Stimulated activated naive CD8-positive, alpha-beta T cell treated with anti-CD3 and anti-CD28 coated beads, Interleukin-15, Interleukin-2, amounts not matched to agents 100 ng/mL and 50 ng/mL, for 24 hours (primary cell): Measurements from ENCODE around the gene EPM2A.
"Not testable (repeated sequence)": the region's sequence is repeated elsewhere in the genome, so short reads cannot be mapped to it uniquely, and the experiment has no call there.

Source experiments
- H3K27ac Mint-ChIP-seq: one replicate; pipeline ENCODE4 v1.8.0; 2021; ENCODE audit warnings: mild to moderate bottlenecking, mixed read lengths
- H3K27me3 Mint-ChIP-seq: one replicate; pipeline ENCODE4 v1.8.0; 2021; ENCODE audit warnings: mixed read lengths
- H3K36me3 Mint-ChIP-seq: one replicate; pipeline ENCODE4 v1.8.0; 2021; ENCODE audit warnings: low read depth, mixed read lengths
- H3K4me1 Mint-ChIP-seq: one replicate; pipeline ENCODE4 v1.8.0; 2021; ENCODE audit warnings: low read depth, mixed read lengths
- H3K4me3 Mint-ChIP-seq: one replicate; pipeline ENCODE4 v1.8.0; 2021; ENCODE audit warnings: mild to moderate bottlenecking, mixed read lengths
- H3K9me3 Mint-ChIP-seq: one replicate; pipeline ENCODE4 v1.8.0; 2021; ENCODE audit warnings: mixed read lengths

EPM2A gene

DNA sequence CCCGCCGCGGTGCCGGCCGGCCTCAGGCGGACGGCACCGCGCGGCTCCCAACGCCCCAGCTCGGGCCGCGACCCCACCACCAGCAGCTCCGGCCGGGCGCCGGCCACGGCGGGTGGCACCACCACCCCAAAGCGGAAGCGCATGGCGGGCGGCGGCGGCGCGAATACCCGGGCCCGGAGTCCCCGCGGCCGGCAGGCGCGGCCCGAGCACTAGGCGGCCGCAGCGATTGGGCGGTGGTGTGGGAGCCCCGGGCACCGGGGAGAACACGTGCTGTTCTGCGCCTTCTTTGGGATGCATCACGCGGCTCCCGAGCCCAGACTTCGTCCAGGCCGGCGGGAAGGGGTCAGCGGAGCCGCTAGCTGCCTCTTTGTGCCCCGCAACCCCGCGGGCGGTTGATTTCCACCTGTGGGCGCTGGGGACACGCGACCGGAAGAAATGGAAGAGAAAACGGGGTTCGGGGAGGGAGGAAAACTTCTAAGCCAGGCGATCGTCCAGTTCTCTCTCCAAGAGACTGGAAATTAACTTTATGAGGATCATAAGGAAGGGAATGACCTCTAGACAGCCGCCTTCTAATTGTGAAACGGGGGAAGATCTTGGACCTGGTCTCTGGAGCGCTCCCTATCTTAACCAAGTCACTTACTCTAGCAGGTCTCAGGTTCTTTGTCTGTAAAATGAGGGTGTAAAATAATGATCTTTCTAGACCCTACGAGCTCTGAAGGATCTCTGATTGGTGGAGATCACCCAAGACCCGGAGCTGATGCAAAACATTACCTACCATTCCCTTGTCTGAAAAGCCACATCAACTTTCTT, at the start of gene EPM2A:
Gene EPM2A, minus strand, starts transcription at position 165 of the 810 bp plus-strand sequence. Its CDS starts 22 bp downstream, at position 143.
- Mint-ChIP-seq H3K27me3 (no peaks in the 10 kb centered on the region), H3K9me3 (no peaks in the 10 kb centered on the region), H3K4me1 (peaks cover 34% of the 10 kb centered on the region), H3K27ac (peak within 1 kb of the TSS; percentile 99), H3K36me3 (peaks cover 8% of the 10 kb centered on the region), H3K4me3 (peak within 1 kb of the TSS; percentile 96)

DNA sequence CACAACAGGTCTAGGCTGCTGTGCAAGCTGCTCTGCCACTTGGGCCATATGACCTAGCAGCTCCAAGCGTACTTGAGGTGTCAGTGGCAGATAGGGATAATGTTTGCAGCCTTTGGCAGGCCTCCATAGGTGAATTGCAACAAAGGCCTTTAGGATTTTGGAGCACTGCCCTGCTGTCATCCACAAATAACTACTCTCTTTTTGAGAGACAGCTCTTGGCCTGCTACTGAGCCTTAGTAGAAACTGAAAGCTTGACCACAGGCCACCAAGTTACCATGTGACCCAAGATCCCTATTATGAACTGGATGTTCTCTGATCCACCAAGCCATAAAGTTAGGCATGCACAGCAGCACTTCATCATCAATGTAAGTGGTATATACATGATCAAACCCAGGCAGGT, 49.4 kb upstream of the EPM2A start:
- H3K9me3 Mint-ChIP-seq: peaks cover 24% of the 10 kb centered on the region
- H3K4me3 Mint-ChIP-seq: no peak overlapping the region
- H3K27ac Mint-ChIP-seq: no peak overlapping the region
- peaks cover 21% of the 10 kb centered on the region for H3K36me3 Mint-ChIP-seq
- H3K27me3 Mint-ChIP-seq: peaks cover 3% of the 10 kb centered on the region
- H3K4me1 Mint-ChIP-seq: no peaks in the 10 kb centered on the region

DNA sequence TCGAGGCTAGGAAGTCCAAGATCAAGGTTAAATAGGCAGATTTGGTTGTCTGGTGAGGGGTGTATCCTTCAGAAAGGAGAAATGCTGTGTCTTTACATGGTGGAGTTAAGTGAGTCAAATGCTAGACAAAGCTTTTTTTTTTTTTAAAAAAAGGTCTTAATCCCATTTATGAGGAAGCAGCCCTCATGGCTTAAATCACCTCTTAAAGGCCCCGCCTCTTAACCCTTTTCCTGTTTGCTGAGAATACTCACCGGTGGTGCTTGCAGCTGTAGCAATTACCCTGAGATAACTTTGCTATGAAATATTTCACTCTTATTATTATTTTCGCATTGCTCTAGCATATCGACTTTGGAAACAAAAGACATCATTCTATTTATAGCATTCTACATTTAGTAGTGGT, 48.5 kb upstream of the EPM2A start:
- Mint-ChIP-seq H3K4me1 (no peaks in the 10 kb centered on the region), H3K36me3 (peaks cover 20% of the 10 kb centered on the region)

DNA sequence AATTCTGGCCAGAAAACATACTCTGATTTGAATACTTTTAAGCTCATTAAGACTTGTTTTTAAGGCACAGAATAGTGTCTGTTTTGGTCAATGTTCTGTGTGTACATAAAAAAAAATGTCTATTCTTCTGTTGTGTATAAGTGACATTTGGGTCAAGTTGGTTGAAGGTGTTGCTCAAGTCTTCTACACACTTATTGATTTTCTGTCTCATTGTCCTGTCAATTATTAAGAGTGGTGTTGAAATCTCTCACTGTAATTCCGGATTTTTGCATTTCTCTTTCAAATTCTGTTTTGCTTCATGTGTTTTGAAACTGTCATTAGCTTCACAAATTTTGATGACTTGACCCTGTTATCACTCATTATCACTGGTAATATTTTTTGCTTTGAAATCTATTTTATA, 37.5 kb upstream of the EPM2A start:
- H3K36me3 Mint-ChIP-seq: no peaks in the 10 kb centered on the region
- H3K4me1 Mint-ChIP-seq: no peaks in the 10 kb centered on the region
- H3K9me3 Mint-ChIP-seq: peaks cover 3% of the 10 kb centered on the region
- H3K4me3 Mint-ChIP-seq: no peak overlapping the region
- no peak overlapping the region for H3K27ac Mint-ChIP-seq
- no peaks in the 10 kb centered on the region for H3K27me3 Mint-ChIP-seq

More for the DNA sequence above, 48.5 kb upstream of the EPM2A start:
- Mint-ChIP-seq H3K4me3 (no peak overlapping the region), H3K27me3 (peaks cover 3% of the 10 kb centered on the region), H3K27ac (no peak overlapping the region), H3K9me3 (peaks cover 24% of the 10 kb centered on the region)

DNA sequence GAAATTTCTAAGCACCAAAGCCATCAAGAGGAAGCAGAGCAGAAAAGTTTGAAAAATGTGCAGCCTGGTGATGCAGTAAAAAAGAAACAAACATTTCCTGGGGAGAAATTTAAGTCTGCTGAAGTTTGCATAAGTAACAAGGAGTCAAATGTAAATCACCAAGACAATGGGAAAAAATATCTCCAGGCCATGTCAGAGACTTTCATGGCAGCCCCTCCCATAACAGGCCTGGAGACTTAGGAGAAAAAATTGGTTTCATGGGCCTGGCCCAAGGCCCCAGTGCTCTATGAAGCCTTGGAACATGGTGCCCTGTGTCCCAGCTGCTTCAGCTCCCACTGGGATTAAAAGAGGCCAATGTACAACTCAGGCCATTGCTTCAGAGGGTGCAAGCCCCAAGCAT, 30.1 kb upstream of the EPM2A start:
- H3K36me3 Mint-ChIP-seq: no peaks in the 10 kb centered on the region
- H3K9me3 Mint-ChIP-seq: no peaks in the 10 kb centered on the region
- no peak overlapping the region for H3K27ac Mint-ChIP-seq
- H3K4me1 Mint-ChIP-seq: no peaks in the 10 kb centered on the region
- H3K27me3 Mint-ChIP-seq: no peaks in the 10 kb centered on the region
- no peak overlapping the region for H3K4me3 Mint-ChIP-seq

DNA sequence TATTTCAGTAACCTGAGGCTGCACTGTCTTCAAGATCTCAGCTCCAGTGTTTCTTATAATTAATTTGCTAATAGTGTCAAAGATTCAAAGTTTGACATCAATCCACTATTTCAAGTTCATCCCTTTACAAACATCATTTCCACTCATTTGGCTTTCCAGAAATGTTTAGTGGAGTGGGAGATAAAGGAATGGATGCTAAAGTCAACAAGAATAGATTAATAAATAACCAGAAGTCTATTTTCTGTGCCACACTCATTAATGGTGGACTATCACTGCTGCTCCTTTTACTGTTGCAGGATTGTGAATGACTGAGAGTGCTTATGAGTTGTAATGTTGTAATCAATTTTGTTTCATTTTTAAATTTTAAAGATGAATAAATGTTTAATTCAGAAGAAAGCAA, 28.4 kb upstream of the EPM2A start:
- Mint-ChIP-seq H3K4me1 (no peaks in the 10 kb centered on the region), H3K27me3 (no peaks in the 10 kb centered on the region), H3K36me3 (no peaks in the 10 kb centered on the region), H3K4me3 (no peak overlapping the region), H3K27ac (no peak overlapping the region), H3K9me3 (no peaks in the 10 kb centered on the region)

DNA sequence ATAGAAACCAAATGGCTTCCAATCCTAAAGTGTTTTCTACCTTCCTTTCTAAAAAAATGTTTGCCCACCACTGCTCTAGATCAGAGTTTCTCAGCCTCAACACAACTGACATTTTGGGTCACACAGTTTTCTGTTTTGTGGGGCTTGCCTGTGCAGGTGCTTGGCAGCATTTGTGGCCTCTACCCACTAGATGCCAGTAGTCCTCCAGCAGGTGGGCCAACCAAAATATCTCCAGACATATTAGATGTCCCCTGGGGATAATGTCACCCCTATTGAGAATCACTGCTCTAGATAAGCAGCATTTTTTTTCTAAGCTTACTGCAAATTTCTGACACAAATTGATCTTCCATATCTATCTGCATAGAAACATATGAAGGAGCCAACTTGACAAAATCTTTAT, 26.3 kb upstream of the EPM2A start:
- Mint-ChIP-seq H3K4me3 (no peak overlapping the region), H3K27ac (no peak overlapping the region), H3K4me1 (no peaks in the 10 kb centered on the region), H3K27me3 (no peaks in the 10 kb centered on the region), H3K9me3 (no peaks in the 10 kb centered on the region), H3K36me3 (no peaks in the 10 kb centered on the region)

DNA sequence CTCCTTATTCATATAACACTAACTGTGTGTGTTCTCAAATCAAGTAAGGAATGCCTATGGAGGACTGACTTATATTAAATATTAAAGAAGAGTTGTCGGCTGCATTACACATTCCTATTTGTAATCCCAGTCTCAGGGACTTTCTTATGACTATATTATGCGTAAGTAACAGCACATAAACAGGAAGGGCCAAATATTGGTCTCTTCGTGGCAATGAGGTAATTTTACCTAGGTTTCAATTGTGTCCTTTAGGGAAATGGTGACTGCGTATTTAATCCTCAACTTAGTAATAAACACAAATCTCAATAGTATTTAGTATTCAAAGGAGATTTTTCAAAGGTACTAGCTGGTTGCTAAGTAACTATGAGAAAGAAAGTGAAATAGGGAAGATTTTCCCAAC, 22.8 kb upstream of the EPM2A start:
- Mint-ChIP-seq H3K4me3 (no peak overlapping the region), H3K9me3 (no peaks in the 10 kb centered on the region), H3K27me3 (no peaks in the 10 kb centered on the region), H3K27ac (no peak overlapping the region), H3K4me1 (no peaks in the 10 kb centered on the region), H3K36me3 (no peaks in the 10 kb centered on the region)

DNA sequence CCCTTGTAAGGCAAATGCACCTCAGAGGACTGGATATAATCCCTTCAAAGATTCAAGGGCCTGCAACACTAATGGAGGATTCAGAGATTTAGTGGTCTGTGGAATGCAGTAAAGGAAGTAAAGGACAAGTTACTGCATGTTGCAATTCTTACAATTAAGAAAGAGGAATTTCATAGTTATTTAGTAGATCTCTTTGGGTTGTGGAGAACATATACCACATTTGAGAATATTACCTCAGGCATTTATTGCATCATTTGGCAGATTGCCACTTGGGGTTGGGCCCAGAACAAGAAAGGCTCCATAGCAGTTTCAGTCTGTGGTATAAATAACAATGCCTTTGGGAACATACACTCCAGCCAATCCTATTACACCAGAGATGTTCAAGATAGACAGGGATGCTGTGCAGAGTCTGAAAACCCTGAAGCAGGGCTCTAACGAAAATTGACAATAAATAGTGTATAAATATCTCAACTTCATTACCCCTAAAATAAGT, 20.9 kb upstream of the EPM2A start:
- Mint-ChIP-seq H3K9me3 (no peaks in the 10 kb centered on the region), H3K27ac (no peak overlapping the region), H3K4me3 (no peak overlapping the region), H3K27me3 (no peaks in the 10 kb centered on the region), H3K36me3 (no peaks in the 10 kb centered on the region), H3K4me1 (no peaks in the 10 kb centered on the region)

DNA sequence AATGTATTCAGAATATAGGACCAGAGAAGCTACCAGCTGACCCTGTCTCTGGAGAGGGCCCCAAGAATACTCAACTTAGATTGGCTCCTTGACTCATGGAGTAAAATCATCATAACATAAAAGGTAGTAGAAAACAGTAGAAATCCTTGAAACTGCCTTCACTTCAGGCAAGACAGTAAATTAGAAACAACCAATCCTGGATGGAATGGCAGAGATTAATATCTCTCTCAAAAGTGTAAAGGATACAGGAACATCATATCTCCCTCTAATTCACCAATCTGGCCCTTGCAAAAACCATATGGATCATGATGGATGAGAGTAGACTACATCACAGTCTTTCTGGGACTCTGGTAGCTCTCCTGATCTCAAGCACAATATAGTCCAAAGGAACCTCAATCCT, 20.4 kb upstream of the EPM2A start:
- H3K27me3 Mint-ChIP-seq: no peaks in the 10 kb centered on the region
- no peaks in the 10 kb centered on the region for H3K4me1 Mint-ChIP-seq
- no peaks in the 10 kb centered on the region for H3K36me3 Mint-ChIP-seq
- H3K9me3 Mint-ChIP-seq: no peaks in the 10 kb centered on the region
- no peak overlapping the region for H3K27ac Mint-ChIP-seq
- no peak overlapping the region for H3K4me3 Mint-ChIP-seq

DNA sequence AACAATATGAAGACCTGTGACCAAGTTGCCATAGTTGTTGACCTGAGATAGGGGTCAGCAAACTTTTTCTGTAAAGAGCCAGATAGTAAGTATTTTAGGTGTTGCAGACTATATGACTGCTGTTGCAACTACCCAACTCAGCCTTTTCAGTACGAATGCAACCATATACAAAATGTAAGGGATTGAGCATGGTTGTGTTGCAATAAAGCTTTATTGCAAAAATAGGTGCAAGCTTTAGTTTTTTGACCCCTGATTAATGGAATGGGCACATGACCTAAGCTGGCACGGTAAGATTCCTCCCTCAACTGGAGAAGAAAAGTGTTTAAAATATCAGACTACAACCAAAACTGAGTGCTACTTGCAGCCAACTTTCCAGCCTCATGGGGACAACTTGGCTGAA, 17.3 kb upstream of the EPM2A start:
- Mint-ChIP-seq H3K36me3 (peaks cover 19% of the 10 kb centered on the region), H3K27ac (no peak overlapping the region), H3K27me3 (no peaks in the 10 kb centered on the region), H3K4me1 (peaks cover 6% of the 10 kb centered on the region), H3K9me3 (no peaks in the 10 kb centered on the region), H3K4me3 (no peak overlapping the region)

DNA sequence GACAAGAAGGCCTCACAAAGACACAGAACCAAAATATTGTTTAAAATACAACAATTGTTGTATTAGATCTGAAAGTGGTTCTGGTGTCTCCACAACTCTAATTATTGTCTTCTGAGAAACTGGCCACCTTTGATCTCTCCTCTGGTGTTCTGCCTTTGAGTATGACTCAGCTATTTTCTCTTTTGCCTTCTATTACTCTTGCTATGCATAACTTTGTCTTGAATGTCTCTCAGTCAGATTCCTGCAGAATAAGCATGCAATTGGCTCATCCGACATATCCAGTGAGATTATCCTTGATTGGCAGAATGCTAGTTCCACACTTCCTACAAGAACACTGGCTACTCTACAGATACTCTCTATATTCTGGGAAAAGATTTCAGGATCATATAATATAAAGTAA, 14.3 kb upstream of the EPM2A start:
- no peaks in the 10 kb centered on the region for H3K9me3 Mint-ChIP-seq
- peaks cover 23% of the 10 kb centered on the region for H3K36me3 Mint-ChIP-seq
- H3K27me3 Mint-ChIP-seq: no peaks in the 10 kb centered on the region
- H3K4me1 Mint-ChIP-seq: peaks cover 6% of the 10 kb centered on the region
- no peak overlapping the region for H3K27ac Mint-ChIP-seq
- H3K4me3 Mint-ChIP-seq: no peak overlapping the region

DNA sequence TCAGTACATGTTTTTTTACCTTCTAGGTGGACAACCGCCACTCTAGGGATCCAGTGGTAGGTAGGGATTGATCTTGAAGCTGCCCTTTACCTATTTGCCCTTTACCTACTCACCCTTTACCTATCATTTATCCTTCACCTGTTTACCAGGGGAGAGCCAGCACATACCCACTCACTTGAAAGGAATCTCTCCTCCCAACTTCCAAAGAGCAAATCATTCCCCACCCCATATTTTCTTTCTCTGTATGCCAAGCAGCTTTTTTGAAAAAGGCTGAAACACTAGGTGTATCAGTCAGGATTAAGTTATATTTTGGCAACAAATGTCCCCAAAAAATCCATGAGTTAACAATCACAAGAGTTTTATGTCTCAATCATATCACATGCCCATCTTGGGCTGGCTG, 10.5 kb upstream of the EPM2A start:
- Mint-ChIP-seq H3K4me1 (peaks cover 6% of the 10 kb centered on the region), H3K27ac (no peak overlapping the region), H3K4me3 (no peak overlapping the region), H3K36me3 (peaks cover 23% of the 10 kb centered on the region), H3K9me3 (no peaks in the 10 kb centered on the region), H3K27me3 (no peaks in the 10 kb centered on the region)

DNA sequence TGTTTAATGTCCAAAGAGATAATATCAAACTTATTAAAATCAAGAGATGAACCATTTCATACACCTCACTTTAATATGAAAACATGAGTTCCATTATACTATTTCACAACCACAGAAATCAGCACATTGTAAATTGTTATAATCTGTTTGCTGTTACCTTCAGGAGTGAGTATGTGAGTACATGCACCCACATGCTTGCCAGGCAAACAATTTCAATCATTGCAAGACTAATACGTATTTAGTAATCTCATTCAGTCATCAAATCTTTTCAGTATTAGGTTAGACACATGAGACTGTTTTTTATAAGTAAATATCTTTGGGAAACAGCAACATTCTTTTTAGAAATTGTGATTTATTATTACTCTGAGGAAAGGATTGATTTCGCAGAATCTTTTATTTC, 9.3 kb upstream of the EPM2A start:
- no peaks in the 10 kb centered on the region for H3K27me3 Mint-ChIP-seq
- H3K27ac Mint-ChIP-seq: no peak overlapping the region
- H3K4me3 Mint-ChIP-seq: no peak overlapping the region
- peaks cover 3% of the 10 kb centered on the region for H3K4me1 Mint-ChIP-seq
- H3K36me3 Mint-ChIP-seq: peaks cover 22% of the 10 kb centered on the region
- no peaks in the 10 kb centered on the region for H3K9me3 Mint-ChIP-seq

DNA sequence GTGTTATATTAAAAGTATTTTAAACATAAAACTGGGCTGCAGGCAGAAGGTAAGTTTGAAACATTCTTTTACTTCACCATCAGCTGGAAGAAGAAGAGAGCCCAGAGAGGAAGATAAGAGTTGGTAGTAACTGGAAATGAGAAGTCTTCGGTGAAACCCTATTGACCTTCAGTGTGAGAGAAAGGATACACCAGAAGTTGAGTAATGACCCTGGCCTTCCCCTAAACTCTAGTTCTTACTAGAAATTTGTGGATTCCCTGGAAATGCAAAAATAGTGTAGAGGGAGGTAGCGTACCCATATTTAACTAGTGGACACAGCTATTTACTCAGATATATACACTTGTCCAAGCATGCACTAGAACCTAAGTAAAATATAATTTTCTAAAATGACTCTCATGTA, 8.0 kb upstream of the EPM2A start:
- H3K9me3 Mint-ChIP-seq: no peaks in the 10 kb centered on the region
- H3K4me3 Mint-ChIP-seq: no peak overlapping the region
- peaks cover 19% of the 10 kb centered on the region for H3K36me3 Mint-ChIP-seq
- H3K4me1 Mint-ChIP-seq: no peaks in the 10 kb centered on the region
- no peaks in the 10 kb centered on the region for H3K27me3 Mint-ChIP-seq
- H3K27ac Mint-ChIP-seq: no peak overlapping the region

DNA sequence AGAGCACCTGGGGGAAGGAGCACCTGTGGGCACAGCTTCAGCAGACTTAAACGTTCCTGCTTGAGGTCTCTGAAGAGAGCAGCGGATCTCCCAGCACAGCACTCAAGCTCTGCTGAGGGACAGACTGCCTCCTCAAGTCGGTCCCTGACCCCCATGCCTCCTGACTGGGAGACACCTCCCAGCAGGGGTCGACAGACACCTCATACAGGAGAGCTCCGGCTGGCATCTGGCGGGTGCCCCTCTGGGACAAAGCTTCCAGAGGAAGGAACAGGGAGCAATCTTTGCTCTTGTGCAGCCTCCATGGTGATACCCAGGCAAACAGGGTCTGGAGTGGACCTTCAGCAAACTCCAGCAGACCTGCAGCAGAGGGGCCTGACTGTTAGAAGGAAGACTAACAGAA, 7.2 kb upstream of the EPM2A start:
- peaks cover 11% of the 10 kb centered on the region for H3K36me3 Mint-ChIP-seq
- not testable (repeated sequence) for H3K27me3 Mint-ChIP-seq, H3K9me3 Mint-ChIP-seq

More for the DNA sequence above, 7.2 kb upstream of the EPM2A start:
- not testable (repeated sequence) for H3K4me3 Mint-ChIP-seq, H3K27ac Mint-ChIP-seq, H3K4me1 Mint-ChIP-seq
